Caco-2 (cell line): ENCODE results near the gene HTR4. TPM values are rescaled to one million over a fixed set of nuclear protein-coding genes. Genes with fewer than 3 reads are reported as not detected.

Experiments
- BruUV-seq: library from RNA; stranded (reverse); fragments of 400-500 nt; replicated peaks from 2 replicates; lab custom pipeline; 2021; lab: Mats Ljungman, UMichigan
- CTCF ChIA-PET: fragments of 300-600 bp; sonication (Branson Sonifier 250); formaldehyde crosslinking; loops from one replicate; lab custom pipeline; 2022; ENCODE audit warnings: antibody characterized with exemption; lab: Charles Lee
- POLR2A ChIA-PET: fragments of 300-600 bp; sonication (Branson Sonifier 250); formaldehyde crosslinking; loops from one replicate; lab custom pipeline; 2022; ENCODE audit warnings: antibody characterized with exemption; lab: Charles Lee
- DNase-seq, 2 experiments: peaks; one replicate each; pipeline versions ENCODE4 v3.0.0 to v3.0.0-alpha.2; 2020 to 2022
- H3K27me3 ChIP-seq: replicated peaks from 2 replicates; pipeline ENCODE4 v1.6.0; 2011; ENCODE audit warnings: low read length; ENCODE audit not compliant: control insufficient read depth, insufficient read depth
- H3K36me3 ChIP-seq: 2 replicates; pipeline ENCODE4 v1.5.1; 2011; ENCODE audit warnings: low read length; ENCODE audit not compliant: control insufficient read depth, insufficient read depth
- H3K4me1 ChIP-seq: fragments of 250-450 bp; sonication (Bioruptor Pico); 2 replicates; pipeline ENCODE4 v1.5.1; 2020; ENCODE audit warnings: mild to moderate bottlenecking
- H3K4me3 ChIP-seq: 2 replicates; pipeline ENCODE4 v1.5.1; 2011; ENCODE audit warnings: low read depth, mild to moderate bottlenecking, control low read depth, low read length
- H3K9me3 ChIP-seq: fragments of 250-450 bp; sonication (Bioruptor Pico); 2 replicates; pipeline ENCODE4 v1.5.1; 2020; ENCODE audit warnings: mild to moderate bottlenecking, moderate library complexity
- H3K27ac Mint-ChIP-seq: one replicate; pipeline ENCODE4 v1.8.0; 2022; ENCODE audit warnings: mixed read lengths; ENCODE audit not compliant: unreplicated experiment
- H3K27me3 Mint-ChIP-seq: one replicate; pipeline ENCODE4 v1.8.0; 2022; ENCODE audit warnings: mixed read lengths; ENCODE audit not compliant: insufficient read depth, unreplicated experiment
- H3K36me3 Mint-ChIP-seq: one replicate; pipeline ENCODE4 v1.8.0; 2022; ENCODE audit warnings: mild to moderate bottlenecking, mixed read lengths; ENCODE audit not compliant: insufficient read depth, unreplicated experiment
- H3K4me1 Mint-ChIP-seq: one replicate; pipeline ENCODE4 v1.8.0; 2022; ENCODE audit warnings: low read depth, mixed read lengths; ENCODE audit not compliant: unreplicated experiment
- H3K4me3 Mint-ChIP-seq: one replicate; pipeline ENCODE4 v1.8.0; 2022; ENCODE audit warnings: mild to moderate bottlenecking, moderate library complexity, mixed read lengths; ENCODE audit not compliant: unreplicated experiment
- H3K9me3 Mint-ChIP-seq: one replicate; pipeline ENCODE4 v1.8.0; 2022; ENCODE audit warnings: mixed read lengths; ENCODE audit not compliant: unreplicated experiment
- CTCF ChIP-seq, 2 experiments: fragments of 200-600 bp in 1 of 2; IDR thresholded peaks; 1 replicate in 1 of 2; 2 replicates in 1 of 2; pipeline versions ENCODE4 v1.5.1 to v1.8.0; 2011 to 2022; ENCODE audit warnings: antibody characterized with exemption in 1 of 2, control low read depth in 1 of 2, inconsistent platforms in 1 of 2, low read depth in 1 of 2, low read length in 1 of 2, mild to moderate bottlenecking in 1 of 2, moderate library complexity in 1 of 2; ENCODE audit not compliant: insufficient read depth in 1 of 2, severe bottlenecking in 1 of 2, unreplicated experiment in 1 of 2
- intact Hi-C: fragments of 100-400 bp; cut with micrococcal nuclease; formaldehyde crosslinking; loops from one replicate; pipeline ENCODE4 v1.10.0; 2022; ENCODE audit not compliant: unreplicated experiment
- total RNA-seq: library from RNA; stranded (reverse); gene quantifications from 2 replicates; pipeline ENCODE4 v1.2.3, GENCODE V29; 2022

HTR4 gene
- total RNA-seq, 1 experiment from 2014 or later = not detected

GRCh38 chr5:148619484-148619883, 34.8 kb downstream of the HTR4 start:
- H3K27ac Mint-ChIP-seq = no peak overlapping the region
- intact Hi-C loops = no loop called here
- no peaks in the 10 kb centered on the region for H3K27me3 ChIP-seq
- ChIA-PET CTCF (no interaction called here), POLR2A (interaction anchor here (0.6 kb wide), 1 partner anchor 1165 kb away, joined by 4 read pairs; no protein-coding TSS in a partner anchor)
- BruUV-seq = no TSS peak
- no peak overlapping the region for H3K4me3 ChIP-seq
- H3K36me3 ChIP-seq = no peaks in the 10 kb centered on the region
- H3K9me3 ChIP-seq = no peaks in the 10 kb centered on the region
- H3K9me3 Mint-ChIP-seq = no peaks in the 10 kb centered on the region
- H3K4me1 Mint-ChIP-seq = peaks cover 14% of the 10 kb centered on the region
- peaks cover 5% of the 10 kb centered on the region for H3K27me3 Mint-ChIP-seq
- no peak overlapping the region for H3K4me3 Mint-ChIP-seq
- peaks cover 6% of the 10 kb centered on the region for H3K36me3 Mint-ChIP-seq
- no peak for DNase-seq
- H3K4me1 ChIP-seq = peaks cover 22% of the 10 kb centered on the region
- no peak for TF ChIP-seq CTCF (IDR thresholded peaks at IDR 0.05; ENCODE audit: insufficient read depth in 1 of 2, low read depth in 1 of 2, low read length in 1 of 2, severe bottlenecking in 1 of 2, unreplicated experiment in 1 of 2)

GRCh38 chr5:148615644-148616275, 38.6 kb downstream of the HTR4 start:
- Histone ChIP-seq H3K27me3 (no peaks in the 10 kb centered on the region), H3K9me3 (no peaks in the 10 kb centered on the region), H3K4me3 (no peak overlapping the region), H3K36me3 (no peaks in the 10 kb centered on the region), H3K4me1 (no peaks in the 10 kb centered on the region)
- Mint-ChIP-seq H3K4me1 (no peaks in the 10 kb centered on the region), H3K4me3 (no peak overlapping the region), H3K36me3 (no peaks in the 10 kb centered on the region), H3K27ac (no peak overlapping the region), H3K9me3 (no peaks in the 10 kb centered on the region), H3K27me3 (peaks cover 5% of the 10 kb centered on the region)
- no TSS peak for BruUV-seq
- CTCF ChIA-PET = no interaction called here
- intact Hi-C loops = no loop called here
- no peak for TF ChIP-seq CTCF (IDR thresholded peaks at IDR 0.05; ENCODE audit: insufficient read depth in 1 of 2, low read depth in 1 of 2, low read length in 1 of 2, severe bottlenecking in 1 of 2, unreplicated experiment in 1 of 2)
- POLR2A ChIA-PET = no interaction called here
- no peak for DNase-seq

- H3K27me3 Mint-ChIP-seq = peaks cover 8% of the 10 kb centered on the region
- Histone ChIP-seq H3K36me3 (no peaks in the 10 kb centered on the region), H3K4me3 (no peak overlapping the region), H3K27me3 (no peaks in the 10 kb centered on the region), H3K4me1 (no peaks in the 10 kb centered on the region), H3K9me3 (no peaks in the 10 kb centered on the region)
- CTCF ChIA-PET = no interaction called here
- no peaks in the 10 kb centered on the region for H3K9me3 Mint-ChIP-seq
- H3K4me1 Mint-ChIP-seq = no peaks in the 10 kb centered on the region
- BruUV-seq = no TSS peak
- no peak overlapping the region for H3K4me3 Mint-ChIP-seq
- intact Hi-C loops = no loop called here
- H3K36me3 Mint-ChIP-seq = no peaks in the 10 kb centered on the region
- no peak for DNase-seq
- POLR2A ChIA-PET = no interaction called here
- no peak overlapping the region for H3K27ac Mint-ChIP-seq
- TF ChIP-seq CTCF (IDR thresholded peaks at IDR 0.05; ENCODE audit: insufficient read depth in 1 of 2, low read depth in 1 of 2, low read length in 1 of 2, severe bottlenecking in 1 of 2, unreplicated experiment in 1 of 2) = no peak
Observed at GRCh38 chr5:148607406-148607805, 46.9 kb downstream of the HTR4 start.
